GM23248 (cell line): Measurements from ENCODE around the gene PHACTR3. TPM values are rescaled to one million over a fixed set of nuclear protein-coding genes. Genes with fewer than 3 reads are reported as not detected.

ENCODE experiments used
- DNase-seq: peaks from one replicate; pipeline ENCODE4 v3.0.0-alpha.2; 2015
- H2AFZ ChIP-seq: fragments of 200-600 bp; sonication (generic); 2 replicates; pipeline ENCODE4 v1.6.1; 2016; ENCODE audit warnings: antibody characterized with exemption
- H3F3A ChIP-seq: fragments of 200-600 bp; sonication (generic); 2 replicates; pipeline ENCODE4 v1.6.1; 2016; ENCODE audit warnings: mild to moderate bottlenecking, antibody characterized with exemption, mixed run types; ENCODE audit not compliant: insufficient read depth
- H3K27ac ChIP-seq: fragments of 200-600 bp; sonication (generic); 2 replicates; pipeline ENCODE4 v1.5.1; 2016; ENCODE audit warnings: mild to moderate bottlenecking
- H3K27me3 ChIP-seq: fragments of 200-600 bp; sonication (generic); replicated peaks from 2 replicates; pipeline ENCODE4 v1.6.1; 2016; ENCODE audit warnings: mild to moderate bottlenecking; ENCODE audit not compliant: insufficient read depth
- H3K36me3 ChIP-seq: fragments of 200-600 bp; sonication (generic); 2 replicates; pipeline ENCODE4 v1.6.1; 2016; ENCODE audit warnings: low read depth, mild to moderate bottlenecking
- H3K4me1 ChIP-seq: fragments of 200-600 bp; sonication (generic); 2 replicates; pipeline ENCODE4 v1.6.1; 2016; ENCODE audit warnings: mild to moderate bottlenecking; ENCODE audit not compliant: insufficient read depth
- H3K4me2 ChIP-seq: fragments of 200-600 bp; sonication (generic); one replicate; pipeline ENCODE4 v1.6.1; 2016; ENCODE audit warnings: mild to moderate bottlenecking; ENCODE audit not compliant: unreplicated experiment
- H3K4me3 ChIP-seq: fragments of 200-600 bp; sonication (generic); 2 replicates; pipeline ENCODE4 v1.5.1; 2016; ENCODE audit warnings: mild to moderate bottlenecking
- H3K79me2 ChIP-seq: fragments of 200-600 bp; sonication (generic); 2 replicates; pipeline ENCODE4 v1.6.1; 2016; ENCODE audit warnings: mild to moderate bottlenecking; ENCODE audit not compliant: insufficient read depth
- H3K9ac ChIP-seq: fragments of 200-600 bp; sonication (generic); 2 replicates; pipeline ENCODE4 v1.6.1; 2016; ENCODE audit warnings: mild to moderate bottlenecking
- H3K9me2 ChIP-seq: fragments of 200-600 bp; sonication (generic); 2 replicates; pipeline ENCODE4 v1.6.1; 2016; ENCODE audit warnings: mixed run types, mild to moderate bottlenecking, moderate library complexity; ENCODE audit not compliant: insufficient read depth
- H3K9me3 ChIP-seq: fragments of 200-600 bp; sonication (generic); one replicate; pipeline ENCODE4 v1.6.1; 2017; ENCODE audit warnings: low read depth
- H4K20me1 ChIP-seq: fragments of 200-600 bp; sonication (generic); 2 replicates; pipeline ENCODE4 v1.6.0; 2016; ENCODE audit not compliant: insufficient read depth
- EZH2 ChIP-seq: fragments of 200-600 bp; sonication (generic); IDR thresholded peaks from 2 replicates; pipeline ENCODE4 v1.6.1; 2018; ENCODE audit warnings: antibody characterized with exemption, mild to moderate bottlenecking; ENCODE audit not compliant: insufficient read depth, poor library complexity, severe bottlenecking
- EZH2phosphoT487 ChIP-seq: fragments of 200-600 bp; sonication (generic); IDR thresholded peaks from 2 replicates; pipeline ENCODE4 v1.6.1; 2018; ENCODE audit warnings: antibody characterized with exemption, moderate library complexity, mild to moderate bottlenecking, low read depth; ENCODE audit not compliant: insufficient read depth
- WGBS, 2 experiments: methylation state at CpG; one replicate each; pipeline ENCODE4 v1.1.6; 2015 to 2017; ENCODE audit warnings: low lambda C conversion rate in 2 of 2, low coverage in 1 of 2; ENCODE audit errors: missing lambda C conversion rate in 2 of 2; 5-methylcytosine and 5-hydroxymethylcytosine counted together
- in situ Hi-C: fragments of 300-500 bp; cut with MboI; formaldehyde crosslinking; loops from 2 replicates; pipeline ENCODE4 v1.15.0; 2020
- polyA plus RNA-seq: library from polyadenylated mRNA; unstranded; fragments of >200 nt; fragmentation: Nextera tagmentation; extraction: Ambion mirVana; gene quantifications from 2 replicates; pipeline ENCODE4 v1.2.1, GENCODE V29; 2016
- total RNA-seq: library from RNA; depleted of rRNA; stranded (reverse); fragments of >200 nt; shearing (Covaris generic); gene quantifications from 2 replicates; pipeline ENCODE4 v1.2.3, GENCODE V29; 2014

PHACTR3 gene
- total and polyA plus RNA-seq, 2 experiments from 2014 or later, result not detected

- H3K9me3 ChIP-seq, result no peaks in the 10 kb centered on the region
- H3F3A ChIP-seq, result no peaks in the 10 kb centered on the region
- 33 to 39% methylated on average over 4 of the region's 4 CpGs for WGBS, 2 experiments
- no peak for DNase-seq
- H3K4me3 ChIP-seq, result no peak overlapping the region
- H3K9me2 ChIP-seq, result no peaks in the 10 kb centered on the region
- no peak overlapping the region for H2AFZ ChIP-seq
- H3K27ac ChIP-seq, result no peak overlapping the region
- no peaks in the 10 kb centered on the region for H3K4me1 ChIP-seq
- no peak overlapping the region for H3K4me2 ChIP-seq
- in situ Hi-C loops, result no loop called here
- no peaks in the 10 kb centered on the region for H3K27me3 ChIP-seq
- no peaks in the 10 kb centered on the region for H3K36me3 ChIP-seq
- no peaks in the 10 kb centered on the region for H3K79me2 ChIP-seq
- H3K9ac ChIP-seq, result no peak overlapping the region
- TF ChIP-seq EZH2 (no peak), EZH2phosphoT487 (no peak)
- H4K20me1 ChIP-seq, result no peaks in the 10 kb centered on the region
These were observed 89.2 kb downstream of the PHACTR3 start for GRCh38 chr20:59693587-59693986.

- no peak overlapping the region for H2AFZ ChIP-seq
- no peaks in the 10 kb centered on the region for H3K27me3 ChIP-seq
- H3K9me2 ChIP-seq, result no peaks in the 10 kb centered on the region
- WGBS, 2 experiments, result 18 to 38% methylated on average over 5 of the region's 5 CpGs
- H4K20me1 ChIP-seq, result no peaks in the 10 kb centered on the region
- DNase-seq, result no peak
- no peak overlapping the region for H3K9ac ChIP-seq
- H3K36me3 ChIP-seq, result no peaks in the 10 kb centered on the region
- no peaks in the 10 kb centered on the region for H3K9me3 ChIP-seq
- H3K4me3 ChIP-seq, result no peak overlapping the region
- no peaks in the 10 kb centered on the region for H3F3A ChIP-seq
- TF ChIP-seq EZH2phosphoT487 (no peak), EZH2 (no peak)
- H3K79me2 ChIP-seq, result no peaks in the 10 kb centered on the region
- H3K4me1 ChIP-seq, result no peaks in the 10 kb centered on the region
- H3K4me2 ChIP-seq, result no peak overlapping the region
- H3K27ac ChIP-seq, result no peak overlapping the region
- in situ Hi-C loops, result no loop called here
These were observed 92.1 kb downstream of the PHACTR3 start for GRCh38 chr20:59696476-59696875.

GRCh38 chr20:59697068-59697467 lies 92.7 kb downstream of the PHACTR3 start:
- in situ Hi-C loops, result no loop called here

GRCh38 chr20:59698598-59698997 lies 94.3 kb downstream of the PHACTR3 start:
- in situ Hi-C loops, result no loop called here
- H3K4me1 ChIP-seq, result no peaks in the 10 kb centered on the region
- no peak overlapping the region for H3K4me2 ChIP-seq
- no peaks in the 10 kb centered on the region for H4K20me1 ChIP-seq
- no peaks in the 10 kb centered on the region for H3K79me2 ChIP-seq
- no peaks in the 10 kb centered on the region for H3K36me3 ChIP-seq
- 3 to 10% methylated on average over 1 of the region's 1 CpG for WGBS, 2 experiments
- no peaks in the 10 kb centered on the region for H3K9me3 ChIP-seq
- H3K27me3 ChIP-seq, result no peaks in the 10 kb centered on the region
- H3K27ac ChIP-seq, result no peak overlapping the region
- H3K9me2 ChIP-seq, result no peaks in the 10 kb centered on the region
- no peak overlapping the region for H2AFZ ChIP-seq
- H3K4me3 ChIP-seq, result no peak overlapping the region
- no peak for TF ChIP-seq EZH2
- TF ChIP-seq EZH2phosphoT487, result no peak
- H3K9ac ChIP-seq, result no peak overlapping the region
- H3F3A ChIP-seq, result no peaks in the 10 kb centered on the region
- no peak for DNase-seq

More at GRCh38 chr20:59697068-59697467, 92.7 kb downstream of the PHACTR3 start:
- Histone ChIP-seq H3K9me3 (no peaks in the 10 kb centered on the region), H3K27ac (no peak overlapping the region), H4K20me1 (no peaks in the 10 kb centered on the region), H3K9ac (no peak overlapping the region), H3K4me3 (no peak overlapping the region), H3K4me1 (no peaks in the 10 kb centered on the region), H3K36me3 (no peaks in the 10 kb centered on the region), H3K79me2 (no peaks in the 10 kb centered on the region), H3F3A (no peaks in the 10 kb centered on the region), H3K27me3 (no peaks in the 10 kb centered on the region), H3K4me2 (no peak overlapping the region), H2AFZ (no peak overlapping the region), H3K9me2 (no peaks in the 10 kb centered on the region)
- TF ChIP-seq EZH2phosphoT487 (no peak), EZH2 (no peak)
- no peak for DNase-seq
- WGBS, 2 experiments, result 55 to 61% methylated on average over 4 of the region's 4 CpGs

GRCh38 chr20:59701236-59701635 lies 96.9 kb downstream of the PHACTR3 start:
- Histone ChIP-seq H3K79me2 (no peaks in the 10 kb centered on the region), H4K20me1 (no peaks in the 10 kb centered on the region), H3K36me3 (no peaks in the 10 kb centered on the region), H3K27me3 (no peaks in the 10 kb centered on the region), H3K4me3 (no peak overlapping the region), H3K9me3 (no peaks in the 10 kb centered on the region), H3K27ac (no peak overlapping the region), H3F3A (no peaks in the 10 kb centered on the region), H3K4me1 (no peaks in the 10 kb centered on the region), H3K4me2 (no peak overlapping the region), H2AFZ (no peak overlapping the region), H3K9ac (no peak overlapping the region), H3K9me2 (no peaks in the 10 kb centered on the region)
- TF ChIP-seq EZH2 (no peak), EZH2phosphoT487 (no peak)
- in situ Hi-C loops, result no loop called here
- DNase-seq, result no peak
- 7 to 12% methylated on average over 2 of the region's 2 CpGs for whole genome bisulfite sequencing, 2 experiments
